IPS DF 19.7 (cell line): ENCODE results near the gene CHAMP1.
"Not testable (repeated sequence)": the region's sequence is repeated elsewhere in the genome, so short reads cannot be mapped to it uniquely, and the experiment has no call there.

ENCODE experiments used
- DNase-seq: peaks from one replicate; pipeline ENCODE4 v3.0.0-alpha.2; 2013; ENCODE audit warnings: low read depth, low spot score

The CHAMP1 gene

DNA sequence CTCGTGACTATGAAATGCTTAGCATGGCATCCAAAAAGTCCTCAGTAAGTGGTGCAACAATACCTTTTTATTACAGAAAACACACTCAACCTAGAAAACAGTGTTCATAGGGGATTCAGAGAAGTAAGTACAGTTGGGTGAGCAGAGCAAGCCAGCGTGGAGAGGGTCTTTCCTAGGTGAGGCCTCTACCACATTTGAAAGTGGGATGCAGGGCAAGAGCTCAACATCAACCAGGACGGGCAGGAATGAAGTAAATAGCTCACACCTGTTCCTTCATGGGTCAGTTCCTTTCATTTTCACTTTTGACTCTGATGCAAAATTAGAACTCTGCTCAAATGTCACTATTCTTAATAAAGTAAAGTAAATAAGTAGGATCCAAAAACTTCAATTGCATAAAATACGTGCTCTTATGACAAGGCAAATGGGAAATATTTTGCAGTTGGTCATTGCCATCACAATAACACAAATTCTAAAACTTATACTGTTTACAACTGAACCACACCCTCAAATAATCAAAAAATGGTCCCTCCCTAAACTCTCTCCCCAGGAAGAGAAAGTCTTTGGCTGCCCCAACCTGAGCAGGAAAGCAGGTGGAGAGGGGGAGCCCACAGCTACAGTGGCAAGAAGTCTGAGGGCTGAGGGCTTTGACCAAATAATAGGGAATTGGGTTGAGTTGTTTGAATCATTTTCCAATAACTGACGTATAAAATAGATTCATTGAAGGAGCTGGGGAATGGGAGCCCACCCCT lies 20.2 kb downstream of the CHAMP1 start:
- DNase-seq = no peak

DNA sequence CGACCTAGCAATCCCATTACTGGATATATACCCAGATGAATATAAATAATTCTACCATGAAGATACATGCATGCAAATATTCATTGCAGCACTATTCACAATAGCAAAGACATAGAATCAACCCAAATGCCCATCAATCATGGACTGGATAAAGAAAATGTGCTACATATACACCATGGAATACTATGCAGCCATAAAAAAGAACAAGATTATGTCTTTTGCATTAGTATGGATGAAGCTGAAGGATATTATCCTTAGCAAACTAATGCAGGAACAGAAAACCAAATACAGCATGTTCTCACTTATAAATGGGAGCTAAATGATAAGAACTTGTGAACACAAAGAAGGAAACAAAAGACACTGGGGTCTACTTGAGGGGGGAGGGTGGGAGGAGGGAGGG lies 22.2 kb downstream of the CHAMP1 start:
- DNase-seq = not testable (repeated sequence)

DNA sequence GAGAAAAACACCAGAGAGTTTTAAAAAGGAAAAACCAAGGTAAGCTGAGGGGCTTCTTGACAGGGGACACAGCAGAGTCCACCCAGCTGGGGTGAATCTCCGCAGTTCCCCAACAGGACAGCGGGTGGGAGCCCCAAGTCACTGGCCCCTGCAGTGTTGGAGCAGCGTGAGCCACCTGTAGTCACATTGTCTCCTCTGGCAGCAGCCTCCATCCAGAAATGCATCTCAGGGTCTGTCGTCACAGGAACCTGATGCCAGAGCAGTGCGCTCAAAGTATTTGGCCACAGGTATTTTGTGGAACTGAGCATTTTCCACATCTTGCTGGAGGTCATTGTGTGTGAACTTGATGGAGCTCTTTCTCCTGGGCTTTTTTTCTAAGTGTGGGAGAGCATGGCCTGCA lies 24.7 kb downstream of the CHAMP1 start:
- no peak for DNase-seq

DNA sequence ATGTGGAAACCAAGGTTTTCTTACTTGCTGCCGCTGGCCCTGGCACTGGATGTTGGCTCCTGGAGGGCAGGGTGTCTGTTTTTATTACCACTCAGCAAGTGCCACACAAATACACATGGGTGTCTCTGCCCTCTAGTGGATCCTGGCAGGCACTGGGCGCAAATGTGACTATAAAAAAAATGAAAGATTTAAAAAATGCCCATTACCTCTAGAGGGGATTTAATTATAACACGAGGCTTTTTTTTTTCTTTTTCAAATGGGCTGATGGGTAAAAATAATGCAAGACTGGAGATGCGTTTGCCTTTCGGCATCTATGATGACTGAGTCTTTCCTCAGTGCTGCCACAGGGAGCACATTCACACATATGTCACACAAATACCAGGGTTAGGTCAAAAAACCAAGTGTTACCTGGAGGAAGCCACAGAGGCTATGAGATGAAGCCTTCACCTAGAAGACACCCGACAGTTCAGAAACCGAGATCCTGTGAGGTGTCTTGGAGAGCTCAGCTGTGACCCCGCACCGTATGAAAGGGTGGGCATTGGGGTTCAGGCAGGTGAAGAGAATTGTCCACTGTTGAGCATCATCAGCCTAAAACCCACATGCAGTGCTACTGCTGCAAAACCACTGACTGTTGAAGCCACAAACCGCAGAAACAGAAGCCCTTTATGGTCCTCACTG lies 25.7 kb downstream of the CHAMP1 start:
- DNase-seq = no peak

GRCh38 chr13:114341003-114341777 lies 26.9 kb downstream of the CHAMP1 start:
- no peak for DNase-seq

GRCh38 chr13:114347256-114347655 lies 33.0 kb downstream of the CHAMP1 start:
- not testable (repeated sequence) for DNase-seq

GRCh38 chr13:114352763-114353162 lies 38.5 kb downstream of the CHAMP1 start:
- not testable (repeated sequence) for DNase-seq

DNA sequence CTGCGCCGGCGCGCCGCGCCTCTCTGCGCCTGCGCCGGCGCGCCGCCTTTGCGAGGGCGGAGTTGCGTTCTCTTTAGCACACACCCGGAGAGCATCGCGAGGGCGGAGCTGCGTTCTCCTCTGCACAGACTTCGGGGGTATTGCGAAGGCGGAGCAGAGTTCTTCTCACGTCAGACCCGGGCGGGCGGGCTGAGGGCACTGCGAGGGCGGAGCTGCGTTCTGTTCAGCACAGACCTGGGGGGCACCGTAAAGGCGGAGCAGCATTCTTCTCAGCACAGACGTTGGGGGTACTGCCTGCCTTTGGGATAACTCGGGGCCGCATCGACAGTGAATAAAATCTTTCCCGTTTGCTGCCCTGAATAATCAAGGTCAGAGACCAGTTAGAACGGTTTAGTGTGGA lies 39.1 kb downstream of the CHAMP1 start:
- not testable (repeated sequence) for DNase-seq
